Astrocyte (in vitro differentiated cells and primary cell): ENCODE results near the gene TROAP. TPM values are rescaled to one million over a fixed set of nuclear protein-coding genes. Genes with fewer than 3 reads are reported as not detected.

ENCODE experiments used
- DNase-seq: peaks from one replicate; pipeline ENCODE4 v3.0.0-alpha.2; 2010; ENCODE audit warnings: low read depth
- FAIRE-seq: peaks from 2 replicates; lab custom pipeline; 2011; peaks lifted over from hg19 to GRCh38; lab: Jason Lieb, UNC
- H2AFZ ChIP-seq: 2 replicates; pipeline ENCODE4 v1.6.0; 2012; ENCODE audit warnings: low read depth, low read length, inconsistent platforms
- H3K27ac ChIP-seq: 2 replicates; pipeline ENCODE4 v1.5.1; 2011; ENCODE audit warnings: low read depth, low read length, inconsistent platforms
- H3K27me3 ChIP-seq: 2 replicates; pipeline ENCODE4 v1.6.0; 2011; ENCODE audit warnings: low read length, inconsistent platforms; ENCODE audit not compliant: insufficient read depth
- H3K36me3 ChIP-seq: 2 replicates; pipeline ENCODE4 v1.5.1; 2011; ENCODE audit warnings: low read length, inconsistent platforms; ENCODE audit not compliant: insufficient read depth
- H3K4me1 ChIP-seq: 2 replicates; pipeline ENCODE4 v1.5.1; 2011; ENCODE audit warnings: low read length, inconsistent platforms; ENCODE audit not compliant: insufficient read depth
- H3K4me2 ChIP-seq: 2 replicates; pipeline ENCODE4 v1.6.0; 2012; ENCODE audit warnings: low read length, inconsistent platforms
- H3K4me3 ChIP-seq: 2 replicates; pipeline ENCODE4 v1.5.1; 2011; ENCODE audit warnings: low read depth, mild to moderate bottlenecking, low read length, inconsistent platforms; ENCODE audit not compliant: insufficient read depth
- H3K79me2 ChIP-seq: 2 replicates; pipeline ENCODE4 v1.6.0; 2012; ENCODE audit warnings: mild to moderate bottlenecking, low read length, inconsistent platforms; ENCODE audit not compliant: insufficient read depth
- H3K9ac ChIP-seq: 2 replicates; pipeline ENCODE4 v1.6.0; 2012; ENCODE audit warnings: mild to moderate bottlenecking, low read length, inconsistent platforms
- H3K9me3 ChIP-seq: 2 replicates; pipeline ENCODE4 v1.5.1; 2012; ENCODE audit warnings: low read depth, mild to moderate bottlenecking, low read length, inconsistent platforms; ENCODE audit not compliant: insufficient read depth
- H4K20me1 ChIP-seq: 2 replicates; pipeline ENCODE4 v1.6.0; 2012; ENCODE audit warnings: low read length, inconsistent platforms; ENCODE audit not compliant: insufficient read depth
- H3K27ac Mint-ChIP-seq: one replicate; pipeline ENCODE4 v1.8.0; 2021; ENCODE audit warnings: mild to moderate bottlenecking, mixed read lengths; ENCODE audit not compliant: unreplicated experiment
- H3K27me3 Mint-ChIP-seq: one replicate; pipeline ENCODE4 v1.8.0; 2021; ENCODE audit warnings: low read depth, mixed read lengths; ENCODE audit not compliant: unreplicated experiment
- H3K36me3 Mint-ChIP-seq: one replicate; pipeline ENCODE4 v1.8.0; 2021; ENCODE audit warnings: low read depth, mixed read lengths; ENCODE audit not compliant: unreplicated experiment
- H3K4me1 Mint-ChIP-seq: one replicate; pipeline ENCODE4 v1.8.0; 2021; ENCODE audit warnings: low read depth, mixed read lengths; ENCODE audit not compliant: unreplicated experiment
- H3K4me3 Mint-ChIP-seq: one replicate; pipeline ENCODE4 v1.8.0; 2021; ENCODE audit warnings: mild to moderate bottlenecking, moderate library complexity, mixed read lengths; ENCODE audit not compliant: unreplicated experiment
- H3K9me3 Mint-ChIP-seq: one replicate; pipeline ENCODE4 v1.8.0; 2021; ENCODE audit warnings: mild to moderate bottlenecking, mixed read lengths; ENCODE audit not compliant: unreplicated experiment
- EZH2 ChIP-seq: IDR thresholded peaks from 2 replicates; pipeline ENCODE4 v1.6.1; 2012; ENCODE audit warnings: mild to moderate bottlenecking, low read length, inconsistent platforms; ENCODE audit not compliant: insufficient read depth
- total RNA-seq: library from RNA; stranded (reverse); gene quantifications from 2 replicates; pipeline ENCODE4 v1.2.1, GENCODE V29; 2021
- TF ChIP-seq, protein P1 (sequence below): IDR thresholded peaks from 2 replicates; pipeline ENCODE4 v1.5.1; 2011; ENCODE audit warnings: low read depth, mild to moderate bottlenecking, inconsistent platforms, low read length, moderate library complexity; ENCODE audit not compliant: insufficient read depth

Gene TROAP
- total RNA-seq, 1 donor from 2014 or later = 2.7 TPM

DNA sequence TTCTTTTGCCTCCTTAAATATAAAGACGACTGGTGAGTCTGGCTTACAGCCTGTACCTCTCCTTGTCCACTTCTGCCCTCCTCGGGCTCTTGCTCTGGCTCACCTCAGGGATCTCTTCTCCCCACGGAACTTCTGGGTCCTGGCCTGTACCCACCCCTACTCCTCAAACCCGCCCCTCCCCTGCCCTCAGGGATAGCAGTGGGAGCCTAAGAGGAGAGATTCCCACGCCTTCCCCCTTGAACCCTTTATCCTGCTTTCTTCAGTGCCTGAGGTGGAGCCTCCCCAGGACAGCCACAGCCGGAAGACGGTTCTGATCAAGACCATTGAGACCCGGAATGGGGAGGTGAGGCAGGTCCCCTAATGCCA, 25.4 kb upstream of the TROAP start:
- no peak overlapping the region for H3K4me3 ChIP-seq

DNA sequence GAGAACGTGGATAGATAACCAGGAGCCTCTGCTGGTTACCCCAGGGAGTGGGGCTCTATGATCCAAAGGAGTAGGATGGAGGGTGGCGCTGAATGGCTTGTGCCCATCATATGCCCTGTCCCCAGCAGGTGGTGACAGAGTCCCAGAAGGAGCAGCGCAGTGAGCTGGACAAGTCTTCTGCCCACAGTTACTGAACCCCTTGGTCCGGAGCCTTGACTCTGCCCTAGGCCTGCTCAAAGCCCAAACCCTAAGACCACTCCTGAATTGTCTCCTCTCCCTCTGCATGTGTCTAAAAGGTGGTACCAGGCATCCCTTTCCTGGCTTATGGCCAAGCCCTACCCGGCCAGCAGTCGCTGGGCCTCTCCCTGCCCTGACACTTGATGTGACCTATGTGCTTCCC, 24.9 kb upstream of the TROAP start:
- Histone ChIP-seq H3K9ac (no peak overlapping the region), H3K36me3 (no peaks in the 10 kb centered on the region), H3K9me3 (no peaks in the 10 kb centered on the region), H3K79me2 (no peaks in the 10 kb centered on the region), H3K4me1 (peaks cover 2% of the 10 kb centered on the region), H3K27ac (no peak overlapping the region), H3K4me3 (no peak overlapping the region), H4K20me1 (no peaks in the 10 kb centered on the region), H2AFZ (no peak overlapping the region), H3K27me3 (peaks cover 55% of the 10 kb centered on the region), H3K4me2 (no peak overlapping the region)
- peaks cover 71% of the 10 kb centered on the region for H3K27me3 Mint-ChIP-seq
- no peaks in the 10 kb centered on the region for H3K4me1 Mint-ChIP-seq
- TF ChIP-seq, protein P1, sequence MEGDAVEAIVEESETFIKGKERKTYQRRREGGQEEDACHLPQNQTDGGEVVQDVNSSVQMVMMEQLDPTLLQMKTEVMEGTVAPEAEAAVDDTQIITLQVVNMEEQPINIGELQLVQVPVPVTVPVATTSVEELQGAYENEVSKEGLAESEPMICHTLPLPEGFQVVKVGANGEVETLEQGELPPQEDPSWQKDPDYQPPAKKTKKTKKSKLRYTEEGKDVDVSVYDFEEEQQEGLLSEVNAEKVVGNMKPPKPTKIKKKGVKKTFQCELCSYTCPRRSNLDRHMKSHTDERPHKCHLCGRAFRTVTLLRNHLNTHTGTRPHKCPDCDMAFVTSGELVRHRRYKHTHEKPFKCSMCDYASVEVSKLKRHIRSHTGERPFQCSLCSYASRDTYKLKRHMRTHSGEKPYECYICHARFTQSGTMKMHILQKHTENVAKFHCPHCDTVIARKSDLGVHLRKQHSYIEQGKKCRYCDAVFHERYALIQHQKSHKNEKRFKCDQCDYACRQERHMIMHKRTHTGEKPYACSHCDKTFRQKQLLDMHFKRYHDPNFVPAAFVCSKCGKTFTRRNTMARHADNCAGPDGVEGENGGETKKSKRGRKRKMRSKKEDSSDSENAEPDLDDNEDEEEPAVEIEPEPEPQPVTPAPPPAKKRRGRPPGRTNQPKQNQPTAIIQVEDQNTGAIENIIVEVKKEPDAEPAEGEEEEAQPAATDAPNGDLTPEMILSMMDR = no peak
- no peak for TF ChIP-seq EZH2
- H3K9me3 Mint-ChIP-seq = peaks cover 2% of the 10 kb centered on the region
- FAIRE-seq = no peak
- H3K4me3 Mint-ChIP-seq = no peak overlapping the region
- H3K27ac Mint-ChIP-seq = no peak overlapping the region
- H3K36me3 Mint-ChIP-seq = no peaks in the 10 kb centered on the region
- no peak for DNase-seq

More for the DNA sequence above, 25.4 kb upstream of the TROAP start:
- no peaks in the 10 kb centered on the region for H3K9me3 ChIP-seq
- H3K27me3 Mint-ChIP-seq = peaks cover 67% of the 10 kb centered on the region
- peaks cover 2% of the 10 kb centered on the region for H3K4me1 ChIP-seq
- H3K4me2 ChIP-seq = no peak overlapping the region
- no peak for DNase-seq
- peaks cover 2% of the 10 kb centered on the region for H3K9me3 Mint-ChIP-seq
- H3K79me2 ChIP-seq = no peaks in the 10 kb centered on the region
- H3K36me3 ChIP-seq = no peaks in the 10 kb centered on the region
- no peaks in the 10 kb centered on the region for H4K20me1 ChIP-seq
- no peak for FAIRE-seq
- H3K4me1 Mint-ChIP-seq = no peaks in the 10 kb centered on the region
- TF ChIP-seq, protein P1 = no peak
- no peak for TF ChIP-seq EZH2
- H3K27ac Mint-ChIP-seq = no peak overlapping the region
- H3K36me3 Mint-ChIP-seq = no peaks in the 10 kb centered on the region
- H3K27me3 ChIP-seq = peaks cover 51% of the 10 kb centered on the region
- no peak overlapping the region for H2AFZ ChIP-seq
- no peak overlapping the region for H3K9ac ChIP-seq
- no peak overlapping the region for H3K4me3 Mint-ChIP-seq
- no peak overlapping the region for H3K27ac ChIP-seq

DNA sequence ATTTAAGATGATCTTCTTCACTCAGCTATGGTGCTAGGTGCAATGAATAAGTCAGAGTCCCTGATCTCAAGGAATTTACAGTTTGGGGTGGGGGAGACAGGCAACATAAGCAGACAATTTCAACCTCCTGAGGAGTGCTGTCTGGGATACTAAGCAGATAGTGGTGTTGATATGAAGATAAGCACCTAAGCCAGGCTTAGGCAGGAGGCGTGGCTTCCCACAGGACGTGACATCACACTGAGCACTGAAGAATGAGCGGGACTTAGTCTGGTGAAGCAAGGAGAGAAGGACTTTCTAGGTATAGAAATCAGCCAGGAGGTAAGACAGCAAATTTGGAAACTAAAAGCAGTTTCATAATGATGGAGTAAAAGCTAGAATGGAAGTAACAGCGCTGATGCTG, 21.3 kb upstream of the TROAP start:
- peaks cover 42% of the 10 kb centered on the region for H3K27me3 ChIP-seq
- no peaks in the 10 kb centered on the region for H3K9me3 ChIP-seq
- no peak overlapping the region for H2AFZ ChIP-seq
- H3K79me2 ChIP-seq = no peaks in the 10 kb centered on the region
- Mint-ChIP-seq H3K27ac (no peak overlapping the region), H3K36me3 (no peaks in the 10 kb centered on the region), H3K27me3 (peaks cover 58% of the 10 kb centered on the region), H3K4me3 (no peak overlapping the region), H3K9me3 (peaks cover 2% of the 10 kb centered on the region), H3K4me1 (peaks cover 2% of the 10 kb centered on the region)
- H3K36me3 ChIP-seq = no peaks in the 10 kb centered on the region
- peaks cover 2% of the 10 kb centered on the region for H3K4me1 ChIP-seq
- H4K20me1 ChIP-seq = no peaks in the 10 kb centered on the region
- DNase-seq (no peak), FAIRE-seq (no peak)
- H3K9ac ChIP-seq = no peak overlapping the region
- TF ChIP-seq, protein P1 = no peak
- no peak for TF ChIP-seq EZH2
- no peak overlapping the region for H3K4me2 ChIP-seq
- no peak overlapping the region for H3K27ac ChIP-seq
- no peak overlapping the region for H3K4me3 ChIP-seq
